C4-2B (cell line): ENCODE measurements around the gene ZW10.

Experiments
- H3K27ac ChIP-seq: fragments of 450-650 bp; 2 replicates; pipeline ENCODE4 v1.5.1; 2017
- CTCF ChIP-seq: fragments of 450-650 bp; conservative IDR thresholded peaks from 2 replicates; pipeline ENCODE4 v1.5.1; 2017; ENCODE audit warnings: mild to moderate bottlenecking
- ZFX ChIP-seq: fragments of 450-650 bp; IDR thresholded peaks from 2 replicates; pipeline ENCODE4 v1.6.1; 2017

Gene ZW10

GRCh38 chr11:113683481-113684046 is 89.9 kb downstream of the ZW10 start:
- H3K27ac ChIP-seq: no peak overlapping the region
- TF ChIP-seq CTCF (no peak), ZFX (no peak)
